HEK293 (cell line): ENCODE results near the gene RIPK4.

Experiments used
- CTCF ChIA-PET: fragments of 350-600 bp; formaldehyde crosslinking; extraction: SDS; loops from one replicate; lab custom pipeline; 2021; ENCODE audit warnings: antibody characterized with exemption; lab: Yijun Ruan, JAX
- POLR2A ChIA-PET: fragments of 300-600 bp; formaldehyde crosslinking; extraction: SDS; loops from one replicate; lab custom pipeline; 2020; ENCODE audit warnings: antibody characterized with exemption, inconsistent platforms; lab: Yijun Ruan, JAX
- H3K27ac ChIP-seq: fragments of 200-500 bp; sonication (Bioruptor generic); 2 replicates; pipeline ENCODE4 v1.5.1; 2014; ENCODE audit warnings: low read depth, low read length, control low read depth, inconsistent platforms; ENCODE audit errors: extremely low read depth
- H3K36me3 ChIP-seq, 2 experiments: fragments of 200-500 bp in 1 of 2; sonication (Bioruptor generic) in 1 of 2; 1 replicate in 1 of 2; 2 replicates in 1 of 2; pipeline ENCODE4 v1.5.1; 2014 to 2017; ENCODE audit warnings: inconsistent platforms in 2 of 2, low read length in 2 of 2; ENCODE audit not compliant: control insufficient read depth in 2 of 2, insufficient read depth in 1 of 2
- H3K4me1 ChIP-seq: fragments of 200-500 bp; sonication (Bioruptor generic); 2 replicates; pipeline ENCODE4 v1.5.1; 2014; ENCODE audit warnings: mild to moderate bottlenecking, low read length, inconsistent platforms; ENCODE audit not compliant: control insufficient read depth, insufficient read depth
- H3K4me3 ChIP-seq: 2 replicates; pipeline ENCODE4 v1.5.1; 2011; ENCODE audit warnings: low read depth, mild to moderate bottlenecking, control low read depth, low read length, moderate library complexity
- H3K9me3 ChIP-seq: fragments of 200-500 bp; sonication (Bioruptor generic); 2 replicates; pipeline ENCODE4 v1.5.1; 2014; ENCODE audit warnings: low read depth, low read length, inconsistent platforms; ENCODE audit not compliant: control insufficient read depth, insufficient read depth
- GLI2 ChIP-seq: fragments of 450-650 bp; formaldehyde crosslinking; IDR thresholded peaks from 2 replicates; pipeline ENCODE4; 2017; ENCODE audit warnings: missing biosample characterization, missing genetic modification characterization, low read depth, borderline replicate concordance
- GLIS2 ChIP-seq: fragments of 450-650 bp; formaldehyde crosslinking; IDR thresholded peaks from 2 replicates; pipeline ENCODE4 v1.5.1; 2016; ENCODE audit warnings: missing biosample characterization, missing genetic modification characterization
- HOXC10 ChIP-seq: sonication (generic); formaldehyde crosslinking; IDR thresholded peaks from 2 replicates; pipeline ENCODE4 v1.8.1; 2023; ENCODE audit warnings: mild to moderate bottlenecking, missing genetic modification reagents
- HOXD13 ChIP-seq: sonication (generic); formaldehyde crosslinking; IDR thresholded peaks from 2 replicates; pipeline ENCODE4 v1.8.0; 2022; ENCODE audit warnings: missing genetic modification reagents, borderline replicate concordance
- RBAK ChIP-seq: fragments of 450-650 bp; formaldehyde crosslinking; IDR thresholded peaks from 2 replicates; pipeline ENCODE4 v1.5.1; 2016; ENCODE audit warnings: missing biosample characterization, missing genetic modification characterization
- SALL2 ChIP-seq: fragments of 450-650 bp; formaldehyde crosslinking; IDR thresholded peaks from 2 replicates; pipeline ENCODE4 v1.5.0; 2017; ENCODE audit warnings: missing biosample characterization, mild to moderate bottlenecking, missing genetic modification characterization, borderline replicate concordance
- ZNF114 ChIP-seq: fragments of 450-650 bp; formaldehyde crosslinking; IDR thresholded peaks from 2 replicates; pipeline ENCODE4 v1.5.0; 2017; ENCODE audit warnings: missing biosample characterization, missing genetic modification characterization
- ZNF2 ChIP-seq: fragments of 450-650 bp; formaldehyde crosslinking; IDR thresholded peaks from 2 replicates; pipeline ENCODE4 v1.5.1; 2016; ENCODE audit warnings: missing biosample characterization, missing genetic modification characterization
- ZNF202 ChIP-seq: fragments of 450-650 bp; formaldehyde crosslinking; IDR thresholded peaks from 2 replicates; pipeline ENCODE4 v1.5.1; 2016; ENCODE audit warnings: missing biosample characterization, missing genetic modification characterization, borderline replicate concordance
- ZNF211 ChIP-seq: fragments of 450-650 bp; formaldehyde crosslinking; IDR thresholded peaks from 2 replicates; pipeline ENCODE4 v1.5.1; 2016; ENCODE audit warnings: low read depth, missing biosample characterization, missing genetic modification characterization
- ZNF239 ChIP-seq: fragments of 450-650 bp; formaldehyde crosslinking; IDR thresholded peaks from 2 replicates; pipeline ENCODE4 v1.5.1; 2016; ENCODE audit warnings: missing biosample characterization, missing genetic modification characterization
- ZNF311 ChIP-seq: fragments of 450-650 bp; formaldehyde crosslinking; IDR thresholded peaks from 2 replicates; pipeline ENCODE4 v1.5.1; 2017; ENCODE audit warnings: missing biosample characterization, missing genetic modification characterization, borderline replicate concordance
- ZNF341 ChIP-seq: fragments of 450-650 bp; formaldehyde crosslinking; IDR thresholded peaks from 2 replicates; pipeline ENCODE4; 2016; ENCODE audit warnings: low read depth, missing biosample characterization, missing genetic modification characterization
- ZNF426 ChIP-seq: fragments of 450-650 bp; formaldehyde crosslinking; IDR thresholded peaks from 2 replicates; pipeline ENCODE4 v1.5.1; 2017; ENCODE audit warnings: missing biosample characterization, missing genetic modification characterization, mild to moderate bottlenecking, inconsistent platforms, moderate library complexity
- ZNF510 ChIP-seq: fragments of 450-650 bp; formaldehyde crosslinking; IDR thresholded peaks from 2 replicates; pipeline ENCODE4 v1.5.1; 2018; ENCODE audit warnings: mild to moderate bottlenecking, missing genetic modification characterization, missing biosample characterization; ENCODE audit not compliant: insufficient replicate concordance
- ZNF513 ChIP-seq: fragments of 450-650 bp; IDR thresholded peaks from 2 replicates; pipeline ENCODE4 v1.5.1; 2018; ENCODE audit warnings: missing biosample characterization, missing genetic modification characterization
- ZNF521 ChIP-seq: fragments of 450-650 bp; formaldehyde crosslinking; IDR thresholded peaks from 2 replicates; pipeline ENCODE4 v1.5.1; 2017; ENCODE audit warnings: missing biosample characterization, mild to moderate bottlenecking, missing genetic modification characterization
- ZNF596 ChIP-seq: fragments of 450-650 bp; IDR thresholded peaks from 2 replicates; pipeline ENCODE4 v1.5.0; 2018; ENCODE audit warnings: missing biosample characterization, mild to moderate bottlenecking, missing genetic modification characterization, moderate library complexity
- ZNF600 ChIP-seq: fragments of 450-650 bp; formaldehyde crosslinking; IDR thresholded peaks from 2 replicates; pipeline ENCODE4 v1.5.1; 2016; ENCODE audit warnings: missing biosample characterization, missing genetic modification characterization
- ZNF621 ChIP-seq: fragments of 450-650 bp; formaldehyde crosslinking; IDR thresholded peaks from 2 replicates; pipeline ENCODE4 v1.5.1; 2017; ENCODE audit warnings: missing biosample characterization, missing genetic modification characterization
- ZNF670 ChIP-seq: fragments of 450-650 bp; formaldehyde crosslinking; IDR thresholded peaks from 2 replicates; pipeline ENCODE4 v1.5.1; 2016; ENCODE audit warnings: missing biosample characterization, missing genetic modification characterization, low read depth
- ZNF707 ChIP-seq: fragments of 450-650 bp; formaldehyde crosslinking; IDR thresholded peaks from 2 replicates; pipeline ENCODE4 v1.5.1; 2016; ENCODE audit warnings: missing biosample characterization, missing genetic modification characterization
- ZNF747 ChIP-seq: fragments of 450-650 bp; formaldehyde crosslinking; IDR thresholded peaks from 2 replicates; pipeline ENCODE4 v1.5.1; 2016; ENCODE audit warnings: missing biosample characterization, missing genetic modification characterization
- ZNF776 ChIP-seq: fragments of 450-650 bp; formaldehyde crosslinking; IDR thresholded peaks from 2 replicates; pipeline ENCODE4 v1.5.0; 2017; ENCODE audit warnings: missing biosample characterization, missing genetic modification characterization, borderline replicate concordance
- TF ChIP-seq, protein P1 (sequence below): fragments of 450-650 bp; formaldehyde crosslinking; IDR thresholded peaks from 2 replicates; pipeline ENCODE4 v1.5.1; 2016; ENCODE audit warnings: missing biosample characterization, missing genetic modification characterization
- TF ChIP-seq, protein P2 (sequence below): fragments of 450-650 bp; formaldehyde crosslinking; IDR thresholded peaks from 2 replicates; pipeline ENCODE4 v1.5.1; 2016; ENCODE audit warnings: missing biosample characterization, missing genetic modification characterization, low read depth
- TF ChIP-seq, protein P3 (sequence below): fragments of 450-650 bp; formaldehyde crosslinking; IDR thresholded peaks from 2 replicates; pipeline ENCODE4 v1.5.0; 2017; ENCODE audit warnings: missing biosample characterization, missing genetic modification characterization, borderline replicate concordance

RIPK4 gene

DNA sequence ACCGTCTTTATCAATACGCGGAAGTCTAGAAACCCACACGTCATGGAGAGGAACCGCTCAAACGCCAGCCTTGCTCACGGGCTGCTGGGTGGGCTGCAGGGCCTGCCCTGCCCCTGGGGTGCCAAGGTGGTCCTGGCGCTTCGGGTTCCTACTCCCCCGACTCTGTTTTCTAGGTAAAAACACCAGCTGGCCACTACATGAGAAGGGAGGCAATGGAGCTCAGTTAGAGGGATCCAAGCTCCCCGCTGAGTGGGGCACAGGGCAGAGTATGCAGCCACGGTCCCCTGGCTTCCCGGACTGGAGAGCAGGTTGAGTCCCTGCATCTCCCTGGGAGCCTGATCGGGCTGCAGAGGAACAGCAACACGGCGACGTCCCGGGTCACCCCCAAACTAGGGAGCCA, 41.2 kb upstream of the RIPK4 start:
- no peaks in the 10 kb centered on the region for H3K4me1 ChIP-seq
- H3K27ac ChIP-seq, result no peak overlapping the region
- H3K36me3 ChIP-seq, result peaks cover 0 to 16% of the 10 kb centered on the region in 2 experiments; a peak in 2 of 3 replicates
- TF ChIP-seq HOXD13 (CRISPR knock-in tag) (no peak), RBAK (no peak), ZNF596 (tag by site-specific recombination) (no peak), ZNF2 (tag by site-specific recombination) (no peak), GLI2 (tag by site-specific recombination) (no peak), ZNF211 (tag by site-specific recombination) (no peak), ZNF202 (tag by site-specific recombination) (no peak), ZNF513 (tag by site-specific recombination) (no peak), ZNF510 (tag by site-specific recombination) (no peak), ZNF747 (tag by site-specific recombination) (no peak), SALL2 (no peak), HOXC10 (no peak), ZNF426 (tag by site-specific recombination) (no peak), GLIS2 (tag by site-specific recombination) (no peak)
- TF ChIP-seq, protein P1, sequence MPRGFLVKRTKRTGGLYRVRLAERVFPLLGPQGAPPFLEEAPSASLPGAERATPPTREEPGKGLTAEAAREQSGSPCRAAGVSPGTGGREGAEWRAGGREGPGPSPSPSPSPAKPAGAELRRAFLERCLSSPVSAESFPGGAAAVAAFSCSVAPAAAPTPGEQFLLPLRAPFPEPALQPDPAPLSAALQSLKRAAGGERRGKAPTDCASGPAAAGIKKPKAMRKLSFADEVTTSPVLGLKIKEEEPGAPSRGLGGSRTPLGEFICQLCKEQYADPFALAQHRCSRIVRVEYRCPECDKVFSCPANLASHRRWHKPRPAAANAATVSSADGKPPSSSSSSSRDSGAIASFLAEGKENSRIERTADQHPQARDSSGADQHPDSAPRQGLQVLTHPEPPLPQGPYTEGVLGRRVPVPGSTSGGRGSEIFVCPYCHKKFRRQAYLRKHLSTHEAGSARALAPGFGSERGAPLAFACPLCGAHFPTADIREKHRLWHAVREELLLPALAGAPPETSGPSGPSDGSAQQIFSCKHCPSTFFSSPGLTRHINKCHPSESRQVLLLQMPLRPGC (tag by site-specific recombination), result no peak
- TF ChIP-seq, protein P2, sequence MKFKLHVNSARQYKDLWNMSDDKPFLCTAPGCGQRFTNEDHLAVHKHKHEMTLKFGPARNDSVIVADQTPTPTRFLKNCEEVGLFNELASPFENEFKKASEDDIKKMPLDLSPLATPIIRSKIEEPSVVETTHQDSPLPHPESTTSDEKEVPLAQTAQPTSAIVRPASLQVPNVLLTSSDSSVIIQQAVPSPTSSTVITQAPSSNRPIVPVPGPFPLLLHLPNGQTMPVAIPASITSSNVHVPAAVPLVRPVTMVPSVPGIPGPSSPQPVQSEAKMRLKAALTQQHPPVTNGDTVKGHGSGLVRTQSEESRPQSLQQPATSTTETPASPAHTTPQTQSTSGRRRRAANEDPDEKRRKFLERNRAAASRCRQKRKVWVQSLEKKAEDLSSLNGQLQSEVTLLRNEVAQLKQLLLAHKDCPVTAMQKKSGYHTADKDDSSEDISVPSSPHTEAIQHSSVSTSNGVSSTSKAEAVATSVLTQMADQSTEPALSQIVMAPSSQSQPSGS (tag by site-specific recombination), result no peak
- POLR2A ChIA-PET, result no interaction called here
- H3K9me3 ChIP-seq, result no peaks in the 10 kb centered on the region
- CTCF ChIA-PET, result interaction anchor here (1.3 kb wide), 1 partner anchor 195 kb away, joined by 6 read pairs; no protein-coding TSS in a partner anchor
- no peak overlapping the region for H3K4me3 ChIP-seq

DNA sequence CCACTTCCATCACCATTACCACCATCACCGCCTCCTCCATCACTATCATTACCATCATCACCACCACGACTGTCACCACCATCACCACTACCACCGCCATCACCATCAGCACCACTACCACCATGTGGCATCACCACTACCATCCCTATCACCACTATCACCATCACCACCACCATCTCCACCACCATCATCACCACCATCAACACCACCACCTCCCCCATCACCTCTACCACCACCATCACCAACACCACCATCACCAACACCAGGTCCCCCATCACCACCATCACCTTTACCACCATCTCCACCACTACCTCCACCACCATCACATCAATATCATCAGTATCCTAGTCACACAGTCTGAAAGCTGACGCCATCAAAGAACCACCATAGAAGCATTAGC, 39.9 kb upstream of the RIPK4 start:
- H3K36me3 ChIP-seq, result peaks cover 0 to 26% of the 10 kb centered on the region in 2 experiments; a peak in 2 of 3 replicates
- TF ChIP-seq, protein P3, sequence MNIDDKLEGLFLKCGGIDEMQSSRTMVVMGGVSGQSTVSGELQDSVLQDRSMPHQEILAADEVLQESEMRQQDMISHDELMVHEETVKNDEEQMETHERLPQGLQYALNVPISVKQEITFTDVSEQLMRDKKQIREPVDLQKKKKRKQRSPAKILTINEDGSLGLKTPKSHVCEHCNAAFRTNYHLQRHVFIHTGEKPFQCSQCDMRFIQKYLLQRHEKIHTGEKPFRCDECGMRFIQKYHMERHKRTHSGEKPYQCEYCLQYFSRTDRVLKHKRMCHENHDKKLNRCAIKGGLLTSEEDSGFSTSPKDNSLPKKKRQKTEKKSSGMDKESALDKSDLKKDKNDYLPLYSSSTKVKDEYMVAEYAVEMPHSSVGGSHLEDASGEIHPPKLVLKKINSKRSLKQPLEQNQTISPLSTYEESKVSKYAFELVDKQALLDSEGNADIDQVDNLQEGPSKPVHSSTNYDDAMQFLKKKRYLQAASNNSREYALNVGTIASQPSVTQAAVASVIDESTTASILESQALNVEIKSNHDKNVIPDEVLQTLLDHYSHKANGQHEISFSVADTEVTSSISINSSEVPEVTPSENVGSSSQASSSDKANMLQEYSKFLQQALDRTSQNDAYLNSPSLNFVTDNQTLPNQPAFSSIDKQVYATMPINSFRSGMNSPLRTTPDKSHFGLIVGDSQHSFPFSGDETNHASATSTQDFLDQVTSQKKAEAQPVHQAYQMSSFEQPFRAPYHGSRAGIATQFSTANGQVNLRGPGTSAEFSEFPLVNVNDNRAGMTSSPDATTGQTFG (tag by site-specific recombination), result 0 out of 2 replicates have a peak, but pooled peaks have one; percentile 50
- peak; percentile 80; the same call in 1 of the 2 replicates for TF ChIP-seq ZNF670
- peak; percentile 83; the same call in 1 of the 2 replicates for TF ChIP-seq ZNF621
- 0 out of 2 replicates have a peak, but pooled peaks have one; percentile 56 for TF ChIP-seq ZNF114 (tag by site-specific recombination)
- TF ChIP-seq, protein P2 (tag by site-specific recombination), result no peak
- peak; percentile 76; the same call in 1 of the 2 replicates for TF ChIP-seq ZNF239 (tag by site-specific recombination)
- TF ChIP-seq ZNF776 (tag by site-specific recombination), result 0 out of 2 replicates have a peak, but pooled peaks have one; percentile 33
- 0 out of 2 replicates have a peak, but pooled peaks have one; percentile 31 for TF ChIP-seq ZNF707 (tag by site-specific recombination)
- no peak for TF ChIP-seq ZNF341 (tag by site-specific recombination)
- TF ChIP-seq ZNF600 (tag by site-specific recombination), result no peak
- 0 out of 2 replicates have a peak, but pooled peaks have one; percentile 91 for TF ChIP-seq ZNF521 (tag by site-specific recombination)
- peak; percentile 91; the same call in 1 of the 2 replicates for TF ChIP-seq ZNF311 (tag by site-specific recombination)
- TF ChIP-seq, all 188 proteins: peak for 9
- H3K4me1 ChIP-seq, result no peaks in the 10 kb centered on the region
- H3K4me3 ChIP-seq, result no peak overlapping the region
- POLR2A ChIA-PET, result no interaction called here
- CTCF ChIA-PET, result interaction anchor here (0.7 to 1.3 kb wide), 4 partner anchors 9 to 195 kb away, joined by 3 to 4 read pairs (median 4); no protein-coding TSS in a partner anchor
- H3K27ac ChIP-seq, result no peak overlapping the region
- H3K9me3 ChIP-seq, result no peaks in the 10 kb centered on the region
